Fibroblast of skin of left biceps (primary cell): ENCODE measurements around the gene MYOCD.

Experiments
- DNase-seq, 2 experiments: peaks; one replicate each; pipeline ENCODE4 v3.0.0-alpha.2; 2013; ENCODE audit warnings: low read depth in 2 of 2

Gene MYOCD

GRCh38 chr17:12709063-12709462 lies 43.4 kb downstream of the MYOCD start:
- no peak for DNase-seq

- DNase-seq = no peak
These were observed 46.7 kb downstream of the MYOCD start for GRCh38 chr17:12712415-12712814.

- no peak for DNase-seq
These were observed 47.3 kb downstream of the MYOCD start for GRCh38 chr17:12712941-12713340.

- no peak for DNase-seq
These were observed 54.3 kb downstream of the MYOCD start for GRCh38 chr17:12719948-12720347.

GRCh38 chr17:12721581-12721980 lies 55.9 kb downstream of the MYOCD start:
- no peak for DNase-seq

- no peak for DNase-seq
These were observed 56.6 kb downstream of the MYOCD start for GRCh38 chr17:12722282-12722681.

GRCh38 chr17:12726131-12726530 lies 60.4 kb downstream of the MYOCD start:
- DNase-seq = no peak

GRCh38 chr17:12727076-12727760 lies 61.5 kb downstream of the MYOCD start:
- no peak for DNase-seq

GRCh38 chr17:12727881-12728280 lies 62.2 kb downstream of the MYOCD start:
- DNase-seq = no peak

GRCh38 chr17:12729086-12729485 lies 63.4 kb downstream of the MYOCD start:
- DNase-seq = no peak

- no peak for DNase-seq
These were observed 64.7 kb downstream of the MYOCD start for GRCh38 chr17:12730421-12730820.

- no peak for DNase-seq
These were observed 65.3 kb downstream of the MYOCD start for GRCh38 chr17:12730931-12731521.

- DNase-seq = no peak
These were observed 66.1 kb downstream of the MYOCD start for GRCh38 chr17:12731839-12732238.

- no peak for DNase-seq
These were observed 66.7 kb downstream of the MYOCD start for GRCh38 chr17:12732366-12732765.

- no peak for DNase-seq
These were observed 69.2 kb downstream of the MYOCD start for GRCh38 chr17:12734926-12735325.

GRCh38 chr17:12735517-12735916 lies 69.8 kb downstream of the MYOCD start:
- no peak for DNase-seq

GRCh38 chr17:12736526-12736925 lies 70.8 kb downstream of the MYOCD start:
- DNase-seq = no peak

- no peak for DNase-seq
These were observed 72.2 kb downstream of the MYOCD start for GRCh38 chr17:12737740-12738469.

- DNase-seq = no peak
These were observed 72.9 kb downstream of the MYOCD start for GRCh38 chr17:12738624-12739023.

GRCh38 chr17:12739500-12739899 lies 73.8 kb downstream of the MYOCD start:
- no peak for DNase-seq

- DNase-seq = no peak
These were observed 77.4 kb downstream of the MYOCD start for GRCh38 chr17:12743046-12743445.

GRCh38 chr17:12744298-12744697 lies 78.6 kb downstream of the MYOCD start:
- no peak for DNase-seq

GRCh38 chr17:12744786-12745185 lies 79.1 kb downstream of the MYOCD start:
- DNase-seq = no peak
